Spleen (tissue), 7 donors: ENCODE measurements around the gene KLHL2.

ENCODE experiments used
- POLR2A ChIP-seq, 3 donors: fragments of 450-650 bp; IDR thresholded peaks; one replicate each; pipeline ENCODE4 v1.5.1; 2017; ENCODE audit warnings: antibody characterized with exemption in 3 of 3, mild to moderate bottlenecking in 1 of 3
- POLR2AphosphoS5 ChIP-seq, 3 donors: sonication (generic); formaldehyde crosslinking; IDR thresholded peaks; one replicate each; pipeline ENCODE4 v1.5.1; 2017; ENCODE audit warnings: antibody characterized with exemption in 3 of 3
- TF ChIP-seq, protein P1 (sequence below), 11 experiments: fragments of 200-600 bp in 7 of 11; fragments of 450-650 bp in 4 of 11; sonication (generic) in 4 of 11; IDR thresholded peaks in 8 of 11; conservative IDR thresholded peaks in 3 of 11; 1 replicate in 7 of 11; 2 replicates in 4 of 11; pipeline versions ENCODE4 v1.4.0 to v1.8.0; 2016 to 2021; ENCODE audit warnings: antibody characterized with exemption in 11 of 11, inconsistent platforms in 4 of 11, mild to moderate bottlenecking in 1 of 11
- donor health status: DM: no; HTN: no; CAD: no; lungs with moderate emphysema.
- donor health status: DM: no; HTN: no; CAD: no.
- donor health status: DM: no; HTN: no; CAD: no.

DNA sequence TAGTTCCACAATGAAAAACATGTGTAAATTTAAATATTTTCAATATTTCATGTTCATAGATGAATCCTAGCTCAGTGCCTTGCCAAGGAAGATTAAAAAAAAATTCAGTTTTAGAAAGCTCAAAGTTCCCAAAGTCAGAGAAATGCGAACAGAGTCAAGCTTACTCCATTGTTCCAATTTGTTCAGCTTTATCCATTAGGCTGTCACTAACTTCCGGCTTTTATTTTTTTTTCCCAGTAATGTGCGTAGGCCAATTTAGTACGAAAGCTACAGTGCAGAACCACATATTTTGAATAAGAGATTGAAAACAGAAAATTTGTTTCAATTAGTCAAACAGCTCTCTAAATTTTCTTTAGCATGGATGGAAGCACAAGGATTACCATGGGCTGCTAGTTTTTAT is 23.1 kb upstream of the KLHL2 start:
- TF ChIP-seq, protein P1, sequence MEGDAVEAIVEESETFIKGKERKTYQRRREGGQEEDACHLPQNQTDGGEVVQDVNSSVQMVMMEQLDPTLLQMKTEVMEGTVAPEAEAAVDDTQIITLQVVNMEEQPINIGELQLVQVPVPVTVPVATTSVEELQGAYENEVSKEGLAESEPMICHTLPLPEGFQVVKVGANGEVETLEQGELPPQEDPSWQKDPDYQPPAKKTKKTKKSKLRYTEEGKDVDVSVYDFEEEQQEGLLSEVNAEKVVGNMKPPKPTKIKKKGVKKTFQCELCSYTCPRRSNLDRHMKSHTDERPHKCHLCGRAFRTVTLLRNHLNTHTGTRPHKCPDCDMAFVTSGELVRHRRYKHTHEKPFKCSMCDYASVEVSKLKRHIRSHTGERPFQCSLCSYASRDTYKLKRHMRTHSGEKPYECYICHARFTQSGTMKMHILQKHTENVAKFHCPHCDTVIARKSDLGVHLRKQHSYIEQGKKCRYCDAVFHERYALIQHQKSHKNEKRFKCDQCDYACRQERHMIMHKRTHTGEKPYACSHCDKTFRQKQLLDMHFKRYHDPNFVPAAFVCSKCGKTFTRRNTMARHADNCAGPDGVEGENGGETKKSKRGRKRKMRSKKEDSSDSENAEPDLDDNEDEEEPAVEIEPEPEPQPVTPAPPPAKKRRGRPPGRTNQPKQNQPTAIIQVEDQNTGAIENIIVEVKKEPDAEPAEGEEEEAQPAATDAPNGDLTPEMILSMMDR (IDR thresholded peaks at IDR 0.05 in 8 of 11, conservative IDR thresholded peaks at IDR 0.05 in 3 of 11), result no peak
- TF ChIP-seq POLR2A (IDR thresholded peaks at IDR 0.05), result no peak
- no peak for TF ChIP-seq POLR2AphosphoS5 (IDR thresholded peaks at IDR 0.05)
